HCT116 (cell line): ENCODE data around the gene ATP8B3. TPM values are rescaled to one million over a fixed set of nuclear protein-coding genes. Genes with fewer than 3 reads are reported as not detected.
A peak's percentile ranks its signal among the peaks of the same experiment; 100 is the strongest.

Experiments
- ATAC-seq: fragments of 200-7000 bp; cut with Tn5 transposase; 2 replicates; pipeline ENCODE4 v1.9.1; 2020; ENCODE audit warnings: mild to moderate bottlenecking, moderate library complexity
- BruUV-seq: library from RNA; stranded (reverse); fragments of 400-500 nt; replicated peaks from 2 replicates; lab custom pipeline; 2021; lab: Mats Ljungman, UMichigan
- CTCF ChIA-PET: fragments of 300-600 bp; sonication (Branson Sonifier 250); formaldehyde crosslinking; loops from one replicate; lab custom pipeline; 2021; ENCODE audit warnings: antibody characterized with exemption; lab: Charles Lee
- POLR2A ChIA-PET: fragments of 300-600, 350-600 bp; sonication (Branson Sonifier 250); formaldehyde crosslinking; loops from one replicate; lab custom pipeline; 2021; ENCODE audit warnings: antibody characterized with exemption; lab: Charles Lee
- RAD21 ChIA-PET, 2 experiments: fragments of 300-600 bp; sonication (Branson Sonifier 250); formaldehyde crosslinking; loops; one replicate each; lab custom pipeline; 2023; ENCODE audit warnings: low total read pairs in 2 of 2; ENCODE audit not compliant: uncharacterized antibody in 2 of 2, unreplicated experiment in 2 of 2, low non-redundant PET in 1 of 2; lab: Charles Lee
- DNase-seq: peaks from one replicate; pipeline ENCODE4 v3.0.0-alpha.2; 2010; ENCODE audit warnings: low read depth, low spot score
- H2AFZ ChIP-seq: fragments of 200-600 bp; shearing (Covaris generic), sonication (generic); 2 replicates; pipeline ENCODE4 v1.6.1; 2017; ENCODE audit warnings: low read depth, mixed run types, mixed read lengths, antibody characterized with exemption, low read length; ENCODE audit not compliant: poor library complexity, severe bottlenecking
- H3K27ac ChIP-seq: 2 replicates; pipeline ENCODE4 v1.5.1; 2012; ENCODE audit warnings: low read depth, low read length
- H3K27me3 ChIP-seq: fragments of 200-600 bp; sonication (generic); 2 replicates; pipeline ENCODE4 v1.6.1; 2016; ENCODE audit warnings: mixed run types, low read length, mixed read lengths; ENCODE audit not compliant: insufficient read depth
- H3K36me3 ChIP-seq, 2 experiments: fragments of 200-500 bp in 1 of 2; fragments of 200-600 bp in 1 of 2; sonication (Bioruptor generic) in 1 of 2; sonication (generic) in 1 of 2; 2 replicates each; pipeline versions ENCODE4 v1.5.1 to v1.6.1; 2014 to 2016; ENCODE audit warnings: low read length in 2 of 2, inconsistent platforms in 1 of 2, mixed read lengths in 1 of 2, mixed run types in 1 of 2; ENCODE audit not compliant: insufficient read depth in 2 of 2, control insufficient read depth in 1 of 2
- H3K4me1 ChIP-seq, 2 experiments: fragments of 200-600 bp in 1 of 2; sonication (generic) in 1 of 2; 2 replicates each; pipeline versions ENCODE4 v1.5.1 to v1.6.1; 2012 to 2017; ENCODE audit warnings: low read length in 2 of 2, inconsistent platforms in 1 of 2, mild to moderate bottlenecking in 1 of 2, mixed read lengths in 1 of 2, mixed run types in 1 of 2, moderate library complexity in 1 of 2; ENCODE audit not compliant: insufficient read depth in 2 of 2, control insufficient read depth in 1 of 2
- H3K4me2 ChIP-seq: fragments of 200-600 bp; sonication (generic); 2 replicates; pipeline ENCODE4 v1.6.1; 2017; ENCODE audit warnings: mixed run types, low read length, mixed read lengths
- H3K4me3 ChIP-seq, 2 experiments: fragments of 200-600 bp in 1 of 2; sonication (generic) in 1 of 2; replicated peaks in 1 of 2; 2 replicates each; pipeline ENCODE4 v1.5.1; 2011 to 2016; ENCODE audit warnings: low read length in 2 of 2, control low read depth in 1 of 2, low read depth in 1 of 2, mild to moderate bottlenecking in 1 of 2, mixed read lengths in 1 of 2, mixed run types in 1 of 2
- H3K79me2 ChIP-seq: fragments of 200-600 bp; sonication (generic); 2 replicates; pipeline ENCODE4 v1.6.1; 2017; ENCODE audit warnings: mild to moderate bottlenecking, mixed run types, low read length, moderate library complexity, mixed read lengths; ENCODE audit not compliant: insufficient read depth
- H3K9ac ChIP-seq: fragments of 200-600 bp; sonication (generic); 2 replicates; pipeline ENCODE4 v1.6.1; 2016; ENCODE audit warnings: low read length, mixed read lengths
- H3K9me2 ChIP-seq: fragments of 200-600 bp; sonication (generic), shearing (Covaris generic); 2 replicates; pipeline ENCODE4 v1.6.1; 2017; ENCODE audit warnings: mixed run types, mild to moderate bottlenecking, moderate library complexity; ENCODE audit not compliant: insufficient read depth
- H3K9me3 ChIP-seq, 2 experiments: fragments of 200-500 bp in 1 of 2; fragments of 200-600 bp in 1 of 2; sonication (Bioruptor generic) in 1 of 2; sonication (generic) in 1 of 2; 2 replicates each; pipeline ENCODE4 v1.6.1; 2014 to 2017; ENCODE audit warnings: low read length in 2 of 2, mixed read lengths in 2 of 2, inconsistent platforms in 1 of 2, low read depth in 1 of 2, mild to moderate bottlenecking in 1 of 2, mixed run types in 1 of 2, moderate library complexity in 1 of 2; ENCODE audit not compliant: control insufficient read depth in 1 of 2, insufficient read depth in 1 of 2
- H4K20me1 ChIP-seq: fragments of 200-600 bp; sonication (generic), shearing (Covaris generic); 2 replicates; pipeline ENCODE4 v1.6.1; 2017; ENCODE audit warnings: mixed run types, mild to moderate bottlenecking, moderate library complexity; ENCODE audit not compliant: insufficient read depth
- POLR2AphosphoS5 ChIP-seq: IDR thresholded peaks from 2 replicates; pipeline ENCODE4 v1.6.1; 2011; ENCODE audit warnings: mild to moderate bottlenecking, low read depth, low read length, moderate library complexity
- ZFX ChIP-seq: fragments of 450-650 bp; IDR thresholded peaks from 2 replicates; pipeline ENCODE4 v1.6.1; 2017
- ZNF274 ChIP-seq: fragments of 200-500 bp; sonication (Bioruptor generic); IDR thresholded peaks from 2 replicates; pipeline ENCODE4 v1.6.1; 2014; ENCODE audit warnings: mild to moderate bottlenecking, low read depth, low read length, inconsistent platforms
- intact Hi-C: fragments of 100-400 bp; cut with micrococcal nuclease; formaldehyde crosslinking; loops from 2 replicates; pipeline ENCODE4 v1.10.0; 2022
- total RNA-seq: library from RNA; stranded (reverse); gene quantifications from one replicate; pipeline ENCODE4 v1.2.1, GENCODE V29; 2021; ENCODE audit not compliant: unreplicated experiment
- TF ChIP-seq, protein P1 (sequence below), 3 experiments: fragments of 200-600 bp in 1 of 3; sonication (generic) in 1 of 3; IDR thresholded peaks in 2 of 3; conservative IDR thresholded peaks in 1 of 3; 2 replicates each; pipeline ENCODE4 v1.5.1; 2012 to 2017; ENCODE audit warnings: low read depth in 2 of 3, low read length in 2 of 3, antibody characterized with exemption in 1 of 3, borderline replicate concordance in 1 of 3, control low read depth in 1 of 3, mild to moderate bottlenecking in 1 of 3, mixed read lengths in 1 of 3, mixed run types in 1 of 3, moderate library complexity in 1 of 3; ENCODE audit not compliant: insufficient read depth in 1 of 3

The ATP8B3 gene
- total RNA-seq, 1 experiment from 2014 or later, result 17.0 TPM

- CTCF ChIA-PET, result interaction anchor here (1.1 to 1.9 kb wide), 2 partner anchors 11 to 370 kb away, joined by 4 to 9 read pairs; no protein-coding TSS in a partner anchor
- Histone ChIP-seq H3K27ac (peak overlapping the region; percentile 1; the same call in 1 of the 2 replicates), H3K36me3 (peaks cover 12% of the 10 kb centered on the region in 2 experiments; a peak in 3 of 4 replicates), H3K4me1 (peaks cover 20 to 38% of the 10 kb centered on the region in 2 experiments), H3K9me2 (no peaks in the 10 kb centered on the region), H3K4me2 (no peak overlapping the region), H3K4me3 (no peak overlapping the region), H4K20me1 (no peaks in the 10 kb centered on the region), H3K27me3 (no peaks in the 10 kb centered on the region), H2AFZ (no peak overlapping the region), H3K9me3 (no peaks in the 10 kb centered on the region), H3K79me2 (no peaks in the 10 kb centered on the region), H3K9ac (no peak overlapping the region)
- RAD21 ChIA-PET, result no interaction called here
- intact Hi-C loops, result loop anchor here (5.0 to 10.0 kb wide), 2 partner anchors 142 to 210 kb away; partner anchors contain the start of gene UQCR11
- DNase-seq (no peak), ATAC-seq (no peak)
- no TSS peak for BruUV-seq
- TF ChIP-seq ZFX, result no peak
- TF ChIP-seq POLR2AphosphoS5, result peak; percentile 29
- POLR2A ChIA-PET, result no interaction called here
Measured at GRCh38 chr19:1814391-1814790, 2.3 kb upstream of the ATP8B3 start.

DNA sequence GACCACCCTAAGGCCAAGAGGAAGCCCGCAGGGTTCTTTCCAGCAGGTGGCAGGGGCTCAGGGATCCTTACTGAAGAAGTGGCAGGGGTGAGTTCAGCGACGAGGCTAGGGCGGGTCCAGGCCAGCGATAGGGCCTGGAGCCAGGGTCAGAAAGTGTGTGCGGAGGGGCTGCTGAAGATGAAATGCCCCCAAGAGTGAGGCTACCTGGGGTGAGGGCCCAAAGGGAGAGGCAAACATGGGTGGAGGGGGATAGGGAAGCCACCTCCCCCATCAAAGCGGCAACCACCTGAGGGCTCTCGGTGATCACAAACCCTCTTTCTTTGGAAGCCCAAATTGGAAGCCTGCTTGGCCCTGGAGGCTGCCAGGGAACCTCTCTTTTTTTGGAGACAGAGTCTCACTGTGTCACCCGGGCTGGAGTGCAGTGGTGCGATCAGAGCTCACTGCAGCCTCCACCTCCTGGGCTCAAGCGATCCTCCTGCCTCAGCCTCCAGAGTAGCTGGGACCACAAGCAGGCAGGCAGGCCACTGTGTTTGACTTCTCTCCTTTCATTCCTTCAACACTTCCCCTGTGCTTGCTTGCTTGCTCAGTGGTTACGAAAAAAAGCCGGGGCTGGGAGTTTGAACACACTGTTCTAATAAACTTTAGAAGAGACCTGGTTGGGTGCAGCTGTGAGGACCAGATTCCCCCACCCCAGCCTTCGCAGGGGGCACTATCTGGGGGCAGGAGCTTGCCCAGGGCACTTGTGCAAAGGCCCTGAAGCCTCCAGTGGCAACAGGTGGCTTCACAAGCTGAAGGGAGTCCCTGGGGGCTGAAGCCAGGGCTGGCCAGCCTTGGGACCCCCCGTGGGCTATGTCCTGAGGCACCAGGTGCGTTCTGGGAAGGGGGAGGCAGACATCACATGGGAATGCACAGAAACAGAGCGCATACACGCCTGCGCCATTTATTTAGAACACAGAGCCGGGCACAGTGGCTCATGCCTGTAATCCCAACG is 1.4 kb upstream of the ATP8B3 start:
- peaks cover 7 to 9% of the 10 kb centered on the region in 2 experiments; a peak in 3 of 4 replicates for H3K36me3 ChIP-seq
- peak overlapping the region; percentile 79 for H3K27ac ChIP-seq

More for the DNA sequence above, 1.4 kb upstream of the ATP8B3 start:
- H3K4me3 ChIP-seq, result peak overlapping the region; percentile 56 to 61
- no TSS peak for BruUV-seq
- no peaks in the 10 kb centered on the region for H3K9me3 ChIP-seq
- peak overlapping the region; percentile 92 for H3K4me2 ChIP-seq
- RAD21 ChIA-PET, result no interaction called here
- peaks cover 20 to 38% of the 10 kb centered on the region in 2 experiments for H3K4me1 ChIP-seq
- DNase-seq, result no peak
- H3K9ac ChIP-seq, result peak overlapping the region; percentile 49
- no peak overlapping the region for H2AFZ ChIP-seq
- no peaks in the 10 kb centered on the region for H4K20me1 ChIP-seq
- no peaks in the 10 kb centered on the region for H3K27me3 ChIP-seq
- CTCF ChIA-PET, result interaction anchor here (1.1 to 1.9 kb wide), 2 partner anchors 12 to 369 kb away, joined by 4 to 9 read pairs; no protein-coding TSS in a partner anchor
- intact Hi-C loops, result loop anchor here (2.0 to 10.0 kb wide), 3 partner anchors 141 to 209 kb away; partner anchors contain the start of gene UQCR11
- POLR2A ChIA-PET, result no interaction called here
- TF ChIP-seq, protein P1, sequence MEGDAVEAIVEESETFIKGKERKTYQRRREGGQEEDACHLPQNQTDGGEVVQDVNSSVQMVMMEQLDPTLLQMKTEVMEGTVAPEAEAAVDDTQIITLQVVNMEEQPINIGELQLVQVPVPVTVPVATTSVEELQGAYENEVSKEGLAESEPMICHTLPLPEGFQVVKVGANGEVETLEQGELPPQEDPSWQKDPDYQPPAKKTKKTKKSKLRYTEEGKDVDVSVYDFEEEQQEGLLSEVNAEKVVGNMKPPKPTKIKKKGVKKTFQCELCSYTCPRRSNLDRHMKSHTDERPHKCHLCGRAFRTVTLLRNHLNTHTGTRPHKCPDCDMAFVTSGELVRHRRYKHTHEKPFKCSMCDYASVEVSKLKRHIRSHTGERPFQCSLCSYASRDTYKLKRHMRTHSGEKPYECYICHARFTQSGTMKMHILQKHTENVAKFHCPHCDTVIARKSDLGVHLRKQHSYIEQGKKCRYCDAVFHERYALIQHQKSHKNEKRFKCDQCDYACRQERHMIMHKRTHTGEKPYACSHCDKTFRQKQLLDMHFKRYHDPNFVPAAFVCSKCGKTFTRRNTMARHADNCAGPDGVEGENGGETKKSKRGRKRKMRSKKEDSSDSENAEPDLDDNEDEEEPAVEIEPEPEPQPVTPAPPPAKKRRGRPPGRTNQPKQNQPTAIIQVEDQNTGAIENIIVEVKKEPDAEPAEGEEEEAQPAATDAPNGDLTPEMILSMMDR (IDR thresholded peaks at IDR 0.05 in 2 of 3, conservative IDR thresholded peaks at IDR 0.05 in 1 of 3; ENCODE audit: borderline replicate concordance in 1 of 3, insufficient read depth in 1 of 3, low read depth in 2 of 3, low read length in 2 of 3), result 0 out of 6 replicates have a peak, but pooled peaks of 1 of the 3 experiments have one; percentile 0
- TF ChIP-seq ZNF274, result no peak
- ATAC-seq, result no peak
- H3K79me2 ChIP-seq, result no peaks in the 10 kb centered on the region
- H3K9me2 ChIP-seq, result no peaks in the 10 kb centered on the region
